Nephron progenitor cell (in vitro differentiated cells): ENCODE results near the gene ELOF1.

Experiments
- DNase-seq: peaks from one replicate; pipeline ENCODE4 v3.0.0; 2021
- H3K27ac Mint-ChIP-seq: 2 replicates; pipeline ENCODE4 v1.8.0; 2021; ENCODE audit warnings: mild to moderate bottlenecking, moderate library complexity, mixed read lengths
- H3K27me3 Mint-ChIP-seq: 2 replicates; pipeline ENCODE4 v1.8.0; 2021; ENCODE audit warnings: mild to moderate bottlenecking, low read depth, mixed read lengths; ENCODE audit not compliant: poor library complexity
- H3K36me3 Mint-ChIP-seq: 2 replicates; pipeline ENCODE4 v1.8.0; 2021; ENCODE audit warnings: low read depth, mixed read lengths
- H3K4me1 Mint-ChIP-seq: 2 replicates; pipeline ENCODE4 v1.8.0; 2021; ENCODE audit warnings: mixed read lengths
- H3K4me3 Mint-ChIP-seq: 2 replicates; pipeline ENCODE4 v1.8.0; 2021; ENCODE audit warnings: mild to moderate bottlenecking, moderate library complexity, mixed read lengths
- H3K9me3 Mint-ChIP-seq: 2 replicates; pipeline ENCODE4 v1.8.0; 2021; ENCODE audit warnings: mild to moderate bottlenecking, moderate library complexity, mixed read lengths
- TF ChIP-seq, protein P1 (sequence below): fragments of 200-600 bp; sonication (generic); IDR thresholded peaks from 2 replicates; pipeline ENCODE4 v1.5.0; 2021; ENCODE audit warnings: antibody characterized with exemption

ELOF1 gene

DNA sequence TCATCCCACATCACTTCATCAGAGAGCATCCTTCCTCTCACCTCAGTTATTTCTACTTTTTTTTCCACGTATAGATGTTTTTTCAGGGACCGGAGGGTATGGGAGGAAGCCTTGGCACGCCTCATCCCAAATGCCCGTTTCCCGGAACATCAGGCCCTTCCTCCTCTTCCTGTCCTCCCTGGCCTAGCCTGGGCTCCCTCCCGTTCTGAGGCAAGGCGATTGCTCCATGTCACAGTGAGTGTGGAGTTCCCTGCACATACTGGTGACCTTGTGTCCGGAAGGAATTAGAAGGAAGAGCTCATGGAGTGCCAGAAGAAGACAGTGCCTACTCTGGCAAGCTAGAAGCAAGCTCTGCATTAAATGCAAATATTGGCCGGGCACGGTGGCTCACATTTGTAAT lies 37.1 kb upstream of the ELOF1 start:
- DNase-seq, result no peak
- Mint-ChIP-seq H3K27ac (no peak overlapping the region), H3K4me1 (peaks cover 12% of the 10 kb centered on the region), H3K9me3 (peaks cover 39% of the 10 kb centered on the region), H3K27me3 (peaks cover 9% of the 10 kb centered on the region), H3K36me3 (peaks cover 36% of the 10 kb centered on the region), H3K4me3 (no peak overlapping the region)
- TF ChIP-seq, protein P1, sequence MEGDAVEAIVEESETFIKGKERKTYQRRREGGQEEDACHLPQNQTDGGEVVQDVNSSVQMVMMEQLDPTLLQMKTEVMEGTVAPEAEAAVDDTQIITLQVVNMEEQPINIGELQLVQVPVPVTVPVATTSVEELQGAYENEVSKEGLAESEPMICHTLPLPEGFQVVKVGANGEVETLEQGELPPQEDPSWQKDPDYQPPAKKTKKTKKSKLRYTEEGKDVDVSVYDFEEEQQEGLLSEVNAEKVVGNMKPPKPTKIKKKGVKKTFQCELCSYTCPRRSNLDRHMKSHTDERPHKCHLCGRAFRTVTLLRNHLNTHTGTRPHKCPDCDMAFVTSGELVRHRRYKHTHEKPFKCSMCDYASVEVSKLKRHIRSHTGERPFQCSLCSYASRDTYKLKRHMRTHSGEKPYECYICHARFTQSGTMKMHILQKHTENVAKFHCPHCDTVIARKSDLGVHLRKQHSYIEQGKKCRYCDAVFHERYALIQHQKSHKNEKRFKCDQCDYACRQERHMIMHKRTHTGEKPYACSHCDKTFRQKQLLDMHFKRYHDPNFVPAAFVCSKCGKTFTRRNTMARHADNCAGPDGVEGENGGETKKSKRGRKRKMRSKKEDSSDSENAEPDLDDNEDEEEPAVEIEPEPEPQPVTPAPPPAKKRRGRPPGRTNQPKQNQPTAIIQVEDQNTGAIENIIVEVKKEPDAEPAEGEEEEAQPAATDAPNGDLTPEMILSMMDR, result no peak

DNA sequence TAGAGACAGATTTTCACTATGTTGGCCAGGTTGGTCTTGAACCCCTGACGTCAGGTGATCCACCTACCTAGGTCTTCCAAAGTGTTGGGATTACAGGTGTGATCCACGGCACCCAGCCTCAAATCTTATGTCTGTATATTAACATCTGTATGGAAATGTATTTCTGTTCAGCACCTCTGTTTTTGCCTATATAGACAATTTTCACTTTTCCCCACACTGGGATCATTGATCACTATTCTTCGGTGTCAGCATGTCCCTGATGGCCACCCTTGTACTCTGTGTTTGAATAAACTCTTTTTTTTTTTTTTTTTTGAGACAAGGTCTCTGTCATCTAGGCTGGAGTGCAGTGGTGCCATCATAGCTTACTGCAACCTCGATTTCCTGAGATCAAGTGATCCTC lies 35.1 kb upstream of the ELOF1 start:
- H3K36me3 Mint-ChIP-seq, result peaks cover 15% of the 10 kb centered on the region
- H3K4me1 Mint-ChIP-seq, result peaks cover 12% of the 10 kb centered on the region
- TF ChIP-seq, protein P1, result no peak
- H3K9me3 Mint-ChIP-seq, result peaks cover 19% of the 10 kb centered on the region
- H3K27me3 Mint-ChIP-seq, result peaks cover 9% of the 10 kb centered on the region
- H3K27ac Mint-ChIP-seq, result no peak overlapping the region
- DNase-seq, result no peak
- no peak overlapping the region for H3K4me3 Mint-ChIP-seq

DNA sequence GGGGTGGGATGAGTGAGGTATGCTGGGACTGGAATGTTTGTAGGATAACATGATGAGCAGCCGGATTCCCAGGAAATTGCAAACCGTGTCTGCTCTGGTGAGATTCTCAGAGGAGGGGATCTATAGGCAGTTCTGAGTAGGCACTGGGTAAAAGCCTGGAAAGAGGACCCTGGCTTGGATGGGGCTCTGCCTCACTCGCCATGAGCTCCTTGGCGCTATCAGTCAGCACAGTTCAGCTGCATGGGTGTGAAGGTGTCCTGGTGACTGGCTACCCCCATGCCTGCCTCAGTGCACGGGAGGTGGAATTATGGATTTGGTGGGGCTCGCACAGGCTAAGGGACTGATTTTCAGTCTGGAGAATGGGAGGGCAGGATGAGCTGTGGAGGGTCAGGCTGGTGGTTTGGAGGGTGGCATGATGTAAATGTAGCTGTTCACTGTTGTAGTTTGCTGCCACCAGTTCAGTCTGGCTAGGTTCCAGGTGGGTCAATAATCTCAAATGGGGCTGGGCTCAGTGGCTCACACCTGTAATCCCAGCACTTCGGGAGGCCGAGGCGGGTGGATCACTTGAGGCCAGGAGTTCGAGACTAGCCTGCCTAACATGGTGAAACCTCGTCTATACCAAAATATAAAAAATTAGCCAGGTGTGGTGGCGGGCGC lies 29.1 kb upstream of the ELOF1 start:
- no peak for DNase-seq
- no peaks in the 10 kb centered on the region for H3K4me1 Mint-ChIP-seq
- no peaks in the 10 kb centered on the region for H3K36me3 Mint-ChIP-seq
- peaks cover 33% of the 10 kb centered on the region for H3K27me3 Mint-ChIP-seq
- TF ChIP-seq, protein P1, result no peak
- H3K27ac Mint-ChIP-seq, result no peak overlapping the region
- H3K4me3 Mint-ChIP-seq, result no peak overlapping the region
- H3K9me3 Mint-ChIP-seq, result no peaks in the 10 kb centered on the region

DNA sequence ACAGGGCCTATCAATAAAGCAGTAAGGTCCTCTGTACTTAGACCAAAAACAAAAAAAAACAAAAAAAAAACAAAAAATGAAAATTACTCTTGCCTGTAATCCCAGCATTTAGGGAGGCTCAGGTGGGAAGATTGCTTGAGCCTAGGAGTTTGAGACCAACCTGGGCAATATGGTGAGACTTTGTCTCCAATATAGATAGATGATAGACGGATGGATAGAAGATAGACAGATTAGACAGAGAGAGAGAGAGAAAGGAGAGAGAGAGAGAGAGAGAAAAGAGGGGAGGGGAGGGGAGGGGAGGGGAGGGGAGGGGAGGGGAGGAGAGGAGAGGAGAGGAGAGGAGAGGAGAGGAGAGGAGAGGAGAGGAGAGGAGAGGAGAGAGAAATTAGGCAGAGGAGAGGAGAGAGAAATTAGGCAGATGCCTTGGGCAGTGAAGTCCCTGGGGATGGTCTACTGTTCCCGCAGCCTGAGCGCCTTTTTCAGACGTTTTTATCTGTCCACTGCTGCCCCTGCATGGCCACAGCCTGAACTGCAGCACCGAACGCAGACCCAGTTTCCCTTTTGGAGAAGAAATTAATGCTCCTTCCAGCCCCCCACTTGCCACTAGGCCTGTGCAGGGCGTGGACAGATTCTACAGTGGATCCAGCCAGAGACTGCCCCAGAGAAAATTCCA lies 28.4 kb upstream of the ELOF1 start:
- TF ChIP-seq, protein P1, result peak; percentile 75
- Mint-ChIP-seq H3K4me3 (no peak overlapping the region), H3K36me3 (no peaks in the 10 kb centered on the region), H3K27ac (no peak overlapping the region), H3K4me1 (no peaks in the 10 kb centered on the region), H3K9me3 (no peaks in the 10 kb centered on the region), H3K27me3 (peaks cover 38% of the 10 kb centered on the region)
- DNase-seq, result peak; percentile 84

DNA sequence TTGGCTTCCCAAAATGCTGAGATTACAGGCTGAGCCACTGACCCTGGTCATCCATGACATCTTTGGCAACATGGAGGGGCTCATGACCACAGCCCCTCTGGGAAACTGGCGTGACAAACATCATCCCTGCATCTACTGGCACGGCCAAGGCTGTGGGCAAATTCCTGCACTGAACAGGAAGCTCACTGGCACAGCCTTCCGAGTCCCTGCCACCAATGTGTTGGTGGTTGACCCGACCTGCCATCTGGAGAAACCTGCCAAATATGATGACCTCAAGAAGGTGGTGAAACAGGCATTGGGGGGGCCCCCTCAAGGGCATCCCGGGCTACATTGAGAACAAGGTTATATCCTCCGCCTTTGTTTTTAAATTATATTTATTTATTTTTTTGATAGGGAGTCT lies 27.3 kb upstream of the ELOF1 start:
- peaks cover 8% of the 10 kb centered on the region for H3K4me1 Mint-ChIP-seq
- H3K36me3 Mint-ChIP-seq, result no peaks in the 10 kb centered on the region
- TF ChIP-seq, protein P1, result no peak
- DNase-seq, result no peak
- H3K9me3 Mint-ChIP-seq, result no peaks in the 10 kb centered on the region
- no peak overlapping the region for H3K4me3 Mint-ChIP-seq
- no peak overlapping the region for H3K27ac Mint-ChIP-seq
- peaks cover 49% of the 10 kb centered on the region for H3K27me3 Mint-ChIP-seq

DNA sequence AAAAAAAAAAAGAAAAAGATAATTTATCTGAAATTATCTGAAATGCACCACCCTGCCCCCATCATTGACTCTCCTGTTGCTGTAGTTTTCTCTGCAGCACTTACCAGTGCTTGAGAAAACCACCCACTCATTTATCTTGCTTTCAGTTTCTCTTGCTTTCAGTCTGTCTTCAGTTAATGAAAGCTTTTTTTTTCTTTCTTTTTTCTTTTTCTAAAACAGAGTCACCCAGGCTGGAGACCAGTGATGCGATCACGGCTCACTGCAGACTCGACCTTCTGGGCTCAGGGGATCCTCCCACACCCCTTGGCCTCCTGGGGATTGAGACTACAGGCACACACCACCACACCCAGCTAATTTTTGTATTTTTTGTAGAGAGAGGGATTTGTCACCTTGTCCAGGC lies 22.7 kb upstream of the ELOF1 start:
- TF ChIP-seq, protein P1, result no peak
- H3K27me3 Mint-ChIP-seq, result peaks cover 78% of the 10 kb centered on the region
- peaks cover 25% of the 10 kb centered on the region for H3K4me1 Mint-ChIP-seq
- DNase-seq, result no peak
- H3K36me3 Mint-ChIP-seq, result no peaks in the 10 kb centered on the region
- H3K27ac Mint-ChIP-seq, result no peak overlapping the region
- no peaks in the 10 kb centered on the region for H3K9me3 Mint-ChIP-seq
- no peak overlapping the region for H3K4me3 Mint-ChIP-seq
